ENCODE data around the gene NAALADL2.

The NAALADL2 gene

DNA sequence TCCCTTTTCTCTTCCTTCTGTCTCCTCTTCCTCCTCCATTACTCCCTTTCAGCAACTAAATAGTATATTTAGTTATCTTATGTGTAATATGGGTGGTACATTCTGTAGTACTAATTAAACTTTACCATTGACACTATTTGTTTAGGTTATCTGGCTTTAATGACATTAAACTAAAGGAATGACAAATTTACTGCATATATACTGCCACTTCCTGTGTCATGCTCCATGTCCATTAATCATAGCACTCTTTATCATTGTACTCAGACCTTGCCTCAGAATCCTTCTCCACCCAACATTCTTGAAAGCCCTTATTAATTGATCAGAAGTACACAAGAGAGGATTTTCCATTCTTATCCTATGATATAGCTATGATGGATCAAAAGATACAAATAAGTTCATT, 244.2 kb downstream of the NAALADL2 start:
- Histone ChIP-seq H3K9me3 (no peaks in the 10 kb centered on the region), H3K36me3 (no peaks in the 10 kb centered on the region), H3K27ac (no peak overlapping the region), H3K4me1 (peaks cover 0 to 1% (median under 1%) of the 10 kb centered on the region in 4 donors), H3K27me3 (no peaks in the 10 kb centered on the region), H3K4me3 (no peak overlapping the region)
- DNase-seq = no peak
- intact Hi-C loops (cut with DNase I; ENCODE audit: low total_unique reads) = no loop called here
- TF ChIP-seq, protein P1, sequence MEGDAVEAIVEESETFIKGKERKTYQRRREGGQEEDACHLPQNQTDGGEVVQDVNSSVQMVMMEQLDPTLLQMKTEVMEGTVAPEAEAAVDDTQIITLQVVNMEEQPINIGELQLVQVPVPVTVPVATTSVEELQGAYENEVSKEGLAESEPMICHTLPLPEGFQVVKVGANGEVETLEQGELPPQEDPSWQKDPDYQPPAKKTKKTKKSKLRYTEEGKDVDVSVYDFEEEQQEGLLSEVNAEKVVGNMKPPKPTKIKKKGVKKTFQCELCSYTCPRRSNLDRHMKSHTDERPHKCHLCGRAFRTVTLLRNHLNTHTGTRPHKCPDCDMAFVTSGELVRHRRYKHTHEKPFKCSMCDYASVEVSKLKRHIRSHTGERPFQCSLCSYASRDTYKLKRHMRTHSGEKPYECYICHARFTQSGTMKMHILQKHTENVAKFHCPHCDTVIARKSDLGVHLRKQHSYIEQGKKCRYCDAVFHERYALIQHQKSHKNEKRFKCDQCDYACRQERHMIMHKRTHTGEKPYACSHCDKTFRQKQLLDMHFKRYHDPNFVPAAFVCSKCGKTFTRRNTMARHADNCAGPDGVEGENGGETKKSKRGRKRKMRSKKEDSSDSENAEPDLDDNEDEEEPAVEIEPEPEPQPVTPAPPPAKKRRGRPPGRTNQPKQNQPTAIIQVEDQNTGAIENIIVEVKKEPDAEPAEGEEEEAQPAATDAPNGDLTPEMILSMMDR (IDR thresholded peaks at IDR 0.05) = no peak

DNA sequence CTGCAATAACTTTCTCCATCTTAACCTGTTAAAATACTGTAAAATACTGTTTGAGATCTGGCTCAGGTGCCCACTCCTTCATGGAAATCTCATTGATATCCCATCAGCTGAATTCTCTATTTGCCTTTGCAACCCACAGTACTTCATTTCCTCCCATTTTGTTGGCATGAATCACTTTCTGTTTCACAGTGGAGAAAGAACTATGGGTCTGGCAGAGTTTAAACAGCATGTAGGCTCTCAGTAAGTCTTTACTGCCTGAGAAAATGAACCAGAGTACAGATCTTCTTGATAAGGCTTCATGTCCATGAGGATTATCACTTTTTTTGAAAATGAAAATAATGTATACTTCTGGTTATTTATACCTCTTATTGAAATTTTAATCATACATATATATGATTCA, 245.9 kb downstream of the NAALADL2 start:
- no peak for DNase-seq
- H3K27me3 ChIP-seq = no peaks in the 10 kb centered on the region
- no peak overlapping the region for H3K4me3 ChIP-seq
- no peak overlapping the region for H3K27ac ChIP-seq
- TF ChIP-seq, protein P1 (IDR thresholded peaks at IDR 0.05) = no peak
- H3K9me3 ChIP-seq = no peaks in the 10 kb centered on the region
- intact Hi-C loops (cut with DNase I; ENCODE audit: low total_unique reads) = no loop called here
- H3K4me1 ChIP-seq = peaks cover 0 to 17% (median 7%) of the 10 kb centered on the region in 4 donors
- H3K36me3 ChIP-seq = no peaks in the 10 kb centered on the region

DNA sequence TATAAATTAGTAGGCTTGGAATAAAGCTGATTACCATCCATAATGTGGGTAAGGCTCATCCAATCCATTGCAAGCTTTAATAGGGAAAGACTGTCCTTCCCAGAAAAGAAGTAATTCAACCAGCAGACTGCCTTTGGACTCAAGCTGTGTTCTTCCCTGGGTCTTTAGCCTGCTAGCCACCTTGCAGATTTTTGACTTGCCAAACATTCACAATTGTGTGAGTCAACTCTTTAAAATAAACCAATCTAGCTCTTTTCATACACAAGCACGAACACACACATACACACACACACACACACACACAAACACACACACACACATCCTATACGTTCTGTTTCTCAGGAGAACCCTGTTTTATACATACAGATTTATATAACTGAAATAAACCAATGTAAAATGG, 248.1 kb downstream of the NAALADL2 start:
- TF ChIP-seq, protein P1 (IDR thresholded peaks at IDR 0.05) = no peak
- H3K4me1 ChIP-seq = peaks cover 0 to 21% (median 9%) of the 10 kb centered on the region in 4 donors
- no peak for DNase-seq
- H3K36me3 ChIP-seq = no peaks in the 10 kb centered on the region
- H3K4me3 ChIP-seq = no peak overlapping the region
- H3K9me3 ChIP-seq = no peaks in the 10 kb centered on the region
- no peak overlapping the region for H3K27ac ChIP-seq
- H3K27me3 ChIP-seq = no peaks in the 10 kb centered on the region
- intact Hi-C loops (cut with DNase I; ENCODE audit: low total_unique reads) = no loop called here

GRCh38 chr3:175107995-175108394, 248.9 kb downstream of the NAALADL2 start:
- H3K9me3 ChIP-seq = no peaks in the 10 kb centered on the region
- H3K4me3 ChIP-seq = no peak overlapping the region
- intact Hi-C loops (cut with DNase I; ENCODE audit: low total_unique reads) = no loop called here
- H3K4me1 ChIP-seq = peaks cover 0 to 21% (median 9%) of the 10 kb centered on the region in 4 donors
- TF ChIP-seq, protein P1 (IDR thresholded peaks at IDR 0.05) = no peak
- H3K27me3 ChIP-seq = no peaks in the 10 kb centered on the region
- DNase-seq = no peak
- H3K36me3 ChIP-seq = no peaks in the 10 kb centered on the region
- H3K27ac ChIP-seq = no peak overlapping the region

GRCh38 chr3:175108613-175109151, 249.5 kb downstream of the NAALADL2 start:
- no peaks in the 10 kb centered on the region for H3K27me3 ChIP-seq
- TF ChIP-seq, protein P1 (IDR thresholded peaks at IDR 0.05) = no peak
- H3K27ac ChIP-seq = no peak overlapping the region
- peaks cover 0 to 21% (median 9%) of the 10 kb centered on the region in 4 donors for H3K4me1 ChIP-seq
- H3K36me3 ChIP-seq = no peaks in the 10 kb centered on the region
- DNase-seq = no peak
- H3K9me3 ChIP-seq = no peaks in the 10 kb centered on the region
- H3K4me3 ChIP-seq = no peak overlapping the region
- intact Hi-C loops (cut with DNase I; ENCODE audit: low total_unique reads) = no loop called here

- no peak overlapping the region for H3K4me3 ChIP-seq
- no peak for DNase-seq
- no peak overlapping the region for H3K27ac ChIP-seq
- H3K9me3 ChIP-seq = no peaks in the 10 kb centered on the region
- TF ChIP-seq, protein P1 (IDR thresholded peaks at IDR 0.05) = no peak
- intact Hi-C loops (cut with DNase I; ENCODE audit: low total_unique reads) = no loop called here
- peaks cover 0 to 21% (median 9%) of the 10 kb centered on the region in 4 donors for H3K4me1 ChIP-seq
- H3K36me3 ChIP-seq = no peaks in the 10 kb centered on the region
- H3K27me3 ChIP-seq = no peaks in the 10 kb centered on the region
Measured at GRCh38 chr3:175111036-175111435, 251.9 kb downstream of the NAALADL2 start.

Data from tibial artery (tissue), 4 donors.